PC-3 (cell line): Measurements from ENCODE around the gene IDI2. TPM values are rescaled to one million over a fixed set of nuclear protein-coding genes. Genes with fewer than 3 reads are reported as not detected.
"Not testable (repeated sequence)": the region's sequence is repeated elsewhere in the genome, so short reads cannot be mapped to it uniquely, and the experiment has no call there.

ENCODE experiments used
- ATAC-seq: fragments of 200-7000 bp; cut with Tn5 transposase; 2 replicates; pipeline ENCODE4 v1.9.1; 2020; ENCODE audit warnings: mild to moderate bottlenecking, moderate library complexity
- BruUV-seq: library from RNA; stranded (reverse); fragments of 400-500 nt; replicated peaks from 2 replicates; lab custom pipeline; 2021; lab: Mats Ljungman, UMichigan
- CTCF ChIA-PET: fragments of 300-600 bp; sonication (Branson Sonifier 250); formaldehyde crosslinking; loops from one replicate; lab custom pipeline; 2022; ENCODE audit warnings: antibody characterized with exemption; lab: Charles Lee
- POLR2A ChIA-PET: fragments of 300-600 bp; sonication (Branson Sonifier 250); formaldehyde crosslinking; loops from one replicate; lab custom pipeline; 2022; ENCODE audit warnings: antibody characterized with exemption; ENCODE audit not compliant: unreplicated experiment; lab: Charles Lee
- DNase-seq: peaks from one replicate; pipeline ENCODE4 v3.0.0-alpha.2; 2015
- H2AFZ ChIP-seq: fragments of 300-600 bp; sonication (generic); 2 replicates; pipeline ENCODE4 v1.6.0; 2016; ENCODE audit warnings: antibody characterized with exemption, low read length
- H3F3A ChIP-seq: fragments of 300-600 bp; sonication (generic); one replicate; pipeline ENCODE4 v1.6.0; 2017; ENCODE audit warnings: antibody characterized with exemption, low read length, control low read depth, mild to moderate bottlenecking; ENCODE audit not compliant: unreplicated experiment
- H3K27ac ChIP-seq: fragments of 300-600 bp; sonication (generic); 2 replicates; pipeline ENCODE4 v1.5.1; 2016; ENCODE audit warnings: mild to moderate bottlenecking, low read length
- H3K27me3 ChIP-seq: fragments of 300-600 bp; sonication (generic); 2 replicates; pipeline ENCODE4 v1.6.1; 2016; ENCODE audit warnings: low read length, mixed read lengths
- H3K36me3 ChIP-seq: fragments of 300-600 bp; sonication (generic); 2 replicates; pipeline ENCODE4 v1.6.1; 2016; ENCODE audit warnings: low read depth, mixed run types, low read length, mixed read lengths
- H3K4me1 ChIP-seq: fragments of 300-600 bp; sonication (generic); 2 replicates; pipeline ENCODE4 v1.5.1; 2016; ENCODE audit warnings: low read length; ENCODE audit not compliant: insufficient read depth
- H3K4me2 ChIP-seq: fragments of 300-600 bp; sonication (generic); 2 replicates; pipeline ENCODE4 v1.6.0; 2016; ENCODE audit warnings: low read length
- H3K4me3 ChIP-seq: fragments of 300-600 bp; sonication (generic); 2 replicates; pipeline ENCODE4 v1.5.1; 2016; ENCODE audit warnings: mild to moderate bottlenecking, low read length, mixed read lengths
- H3K79me2 ChIP-seq: fragments of 300-600 bp; sonication (generic); 2 replicates; pipeline ENCODE4 v1.6.1; 2017; ENCODE audit warnings: low read length, mixed read lengths
- H3K9ac ChIP-seq: fragments of 300-600 bp; sonication (generic); 2 replicates; pipeline ENCODE4 v1.6.0; 2016; ENCODE audit warnings: mild to moderate bottlenecking, low read length
- H3K9me2 ChIP-seq: fragments of 300-600 bp; sonication (generic); replicated peaks from 2 replicates; pipeline ENCODE4 v1.6.1; 2016; ENCODE audit warnings: mixed run types, low read length, mixed read lengths
- H3K9me3 ChIP-seq: fragments of 300-600 bp; sonication (generic); 2 replicates; pipeline ENCODE4 v1.6.1; 2016; ENCODE audit warnings: low read length, mixed read lengths
- H4K20me1 ChIP-seq: fragments of 300-600 bp; sonication (generic); 2 replicates; pipeline ENCODE4 v1.6.1; 2016; ENCODE audit warnings: low read length, mixed read lengths
- EZH2 ChIP-seq: fragments of 300-600 bp; sonication (generic); IDR thresholded peaks from one replicate; pipeline ENCODE4 v1.6.1; 2017; ENCODE audit warnings: antibody characterized with exemption, mild to moderate bottlenecking, low read length; ENCODE audit not compliant: unreplicated experiment
- EZH2phosphoT487 ChIP-seq: fragments of 300-600 bp; sonication (generic); IDR thresholded peaks from 2 replicates; pipeline ENCODE4 v1.6.1; 2018; ENCODE audit warnings: mild to moderate bottlenecking, antibody characterized with exemption, low read length, borderline replicate concordance
- intact Hi-C: fragments of 100-400 bp; cut with micrococcal nuclease; formaldehyde crosslinking; loops from 2 replicates; pipeline ENCODE4 v1.9.0; 2023
- total RNA-seq: library from RNA; depleted of rRNA; stranded (reverse); fragments of >200 nt; gene quantifications from 2 replicates; pipeline ENCODE4 v1.2.3, GENCODE V29; 2014
- TF ChIP-seq, protein P1 (sequence below): fragments of 300-600 bp; sonication (generic); conservative IDR thresholded peaks from 2 replicates; pipeline ENCODE4 v1.5.1; 2017; ENCODE audit warnings: antibody characterized with exemption, low read depth, mild to moderate bottlenecking, low read length

IDI2 gene
- total RNA-seq, 1 experiment from 2014 or later = not detected

DNA sequence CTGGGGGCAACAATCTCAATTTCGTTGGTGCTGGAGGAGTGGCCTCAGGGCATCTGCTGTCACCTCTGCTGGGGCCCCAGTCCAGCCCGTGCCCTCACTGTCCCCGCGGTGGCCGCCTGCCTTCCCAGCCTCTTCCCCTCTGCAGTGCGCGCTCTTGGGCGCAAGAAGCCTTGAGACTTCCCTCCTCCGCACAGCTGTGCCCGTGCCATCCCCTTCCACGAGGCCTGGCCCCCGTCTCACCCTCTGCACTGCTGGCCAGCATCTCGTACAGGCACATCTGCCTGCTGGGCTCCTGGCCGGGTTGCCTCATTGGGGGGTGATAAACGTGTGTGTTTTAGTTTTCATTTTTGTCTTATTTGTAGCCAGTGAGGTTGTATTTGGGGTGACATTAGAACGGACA is 14.0 kb downstream of the IDI2 start:
- CTCF ChIA-PET = no interaction called here
- Histone ChIP-seq H3K9me3 (no peaks in the 10 kb centered on the region), H2AFZ (no peak overlapping the region), H3K79me2 (no peaks in the 10 kb centered on the region), H3K4me2 (no peak overlapping the region), H3F3A (no peaks in the 10 kb centered on the region), H3K36me3 (peaks cover 10% of the 10 kb centered on the region), H3K9ac (no peak overlapping the region), H3K4me3 (no peak overlapping the region), H3K9me2 (no peaks in the 10 kb centered on the region), H3K27me3 (no peaks in the 10 kb centered on the region), H4K20me1 (no peaks in the 10 kb centered on the region), H3K27ac (no peak overlapping the region), H3K4me1 (no peaks in the 10 kb centered on the region)
- ATAC-seq (no peak), DNase-seq (no peak)
- POLR2A ChIA-PET = no interaction called here
- TF ChIP-seq, protein P1, sequence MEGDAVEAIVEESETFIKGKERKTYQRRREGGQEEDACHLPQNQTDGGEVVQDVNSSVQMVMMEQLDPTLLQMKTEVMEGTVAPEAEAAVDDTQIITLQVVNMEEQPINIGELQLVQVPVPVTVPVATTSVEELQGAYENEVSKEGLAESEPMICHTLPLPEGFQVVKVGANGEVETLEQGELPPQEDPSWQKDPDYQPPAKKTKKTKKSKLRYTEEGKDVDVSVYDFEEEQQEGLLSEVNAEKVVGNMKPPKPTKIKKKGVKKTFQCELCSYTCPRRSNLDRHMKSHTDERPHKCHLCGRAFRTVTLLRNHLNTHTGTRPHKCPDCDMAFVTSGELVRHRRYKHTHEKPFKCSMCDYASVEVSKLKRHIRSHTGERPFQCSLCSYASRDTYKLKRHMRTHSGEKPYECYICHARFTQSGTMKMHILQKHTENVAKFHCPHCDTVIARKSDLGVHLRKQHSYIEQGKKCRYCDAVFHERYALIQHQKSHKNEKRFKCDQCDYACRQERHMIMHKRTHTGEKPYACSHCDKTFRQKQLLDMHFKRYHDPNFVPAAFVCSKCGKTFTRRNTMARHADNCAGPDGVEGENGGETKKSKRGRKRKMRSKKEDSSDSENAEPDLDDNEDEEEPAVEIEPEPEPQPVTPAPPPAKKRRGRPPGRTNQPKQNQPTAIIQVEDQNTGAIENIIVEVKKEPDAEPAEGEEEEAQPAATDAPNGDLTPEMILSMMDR = no peak
- TF ChIP-seq EZH2 (no peak), EZH2phosphoT487 (no peak)
- intact Hi-C loops = no loop called here
- no TSS peak for BruUV-seq

GRCh38 chr10:1010703-1011102 is 15.0 kb downstream of the IDI2 start:
- no peak overlapping the region for H3K4me3 ChIP-seq
- H3K9ac ChIP-seq = no peak overlapping the region
- no peaks in the 10 kb centered on the region for H3K79me2 ChIP-seq
- no peak for ATAC-seq
- POLR2A ChIA-PET = no interaction called here
- H3K27ac ChIP-seq = no peak overlapping the region
- no peaks in the 10 kb centered on the region for H3K9me3 ChIP-seq
- H3K4me2 ChIP-seq = no peak overlapping the region
- no TSS peak for BruUV-seq
- no peaks in the 10 kb centered on the region for H3F3A ChIP-seq
- TF ChIP-seq EZH2phosphoT487 (no peak), EZH2 (no peak)
- TF ChIP-seq, protein P1 = no peak
- CTCF ChIA-PET = no interaction called here
- peaks cover 15% of the 10 kb centered on the region for H3K36me3 ChIP-seq
- intact Hi-C loops = no loop called here
- no peaks in the 10 kb centered on the region for H4K20me1 ChIP-seq
- no peaks in the 10 kb centered on the region for H3K4me1 ChIP-seq
- H3K27me3 ChIP-seq = no peaks in the 10 kb centered on the region
- no peak for DNase-seq
- no peak overlapping the region for H2AFZ ChIP-seq
- H3K9me2 ChIP-seq = no peaks in the 10 kb centered on the region

DNA sequence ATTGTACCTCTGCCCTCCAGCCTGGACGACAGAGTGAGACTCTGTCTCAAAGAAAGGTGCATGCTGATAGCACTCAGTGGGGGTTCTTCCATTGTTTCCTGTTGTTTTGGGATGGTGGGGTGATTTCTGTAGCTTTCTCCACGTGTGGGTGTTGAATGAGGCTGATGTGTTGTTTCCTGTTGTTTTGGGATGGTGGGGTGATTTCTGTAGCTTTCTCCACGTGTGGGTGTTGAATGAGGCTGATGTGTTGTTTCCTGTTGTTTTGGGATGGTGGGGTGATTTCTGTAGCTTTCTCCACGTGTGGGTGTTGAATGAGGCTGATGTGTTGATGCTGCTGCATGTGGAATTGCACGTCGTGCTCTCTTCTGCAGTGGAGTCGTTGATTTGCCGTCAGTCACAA is 15.7 kb downstream of the IDI2 start:
- ATAC-seq, H3K27me3 ChIP-seq, H4K20me1 ChIP-seq, H3K79me2 ChIP-seq, CTCF ChIA-PET, H3K4me2 ChIP-seq, H2AFZ ChIP-seq, H3K9me2 ChIP-seq, BruUV-seq, H3K9me3 ChIP-seq, DNase-seq, intact Hi-C loops, H3F3A ChIP-seq, H3K9ac ChIP-seq, H3K4me3 ChIP-seq, POLR2A ChIA-PET, H3K27ac ChIP-seq, H3K4me1 ChIP-seq: not testable (repeated sequence)
- peaks cover 16% of the 10 kb centered on the region for H3K36me3 ChIP-seq
